Prostate gland (tissue), 2 donors: ENCODE measurements around the gene TRPM6. TPM values are rescaled to one million over a fixed set of nuclear protein-coding genes. Genes with fewer than 3 reads are reported as not detected.

Source experiments
- DNase-seq: peaks from one replicate; pipeline ENCODE4 v3.0.0-alpha.2; 2019; ENCODE audit warnings: low spot score
- H3K27ac ChIP-seq, 2 donors: fragments of 200-600 bp; sonication (generic); 2 replicates each; pipeline ENCODE4 v1.5.1; 2017 to 2019
- H3K27me3 ChIP-seq: fragments of 200-600 bp; sonication (generic); replicated peaks from 2 replicates; pipeline ENCODE4 v1.5.1; 2019; ENCODE audit not compliant: insufficient read depth
- H3K36me3 ChIP-seq, 2 donors: fragments of 200-600 bp; sonication (generic); 1 replicate in 1 of 2; 2 replicates in 1 of 2; pipeline versions ENCODE4 v1.5.1 to v1.8.1; 2017 to 2019
- H3K4me1 ChIP-seq: fragments of 200-600 bp; sonication (generic); replicated peaks from 2 replicates; pipeline ENCODE4 v1.5.1; 2019
- H3K4me3 ChIP-seq, 2 donors: fragments of 200-600 bp; sonication (generic); 2 replicates each; pipeline ENCODE4 v1.5.1; 2017 to 2019
- H3K9me3 ChIP-seq: fragments of 200-600 bp; sonication (generic); 2 replicates; pipeline ENCODE4 v1.5.1; 2017
- POLR2A ChIP-seq: fragments of 450-650 bp; IDR thresholded peaks from one replicate; pipeline ENCODE4 v1.6.1; 2016; ENCODE audit warnings: antibody characterized with exemption, mild to moderate bottlenecking
- POLR2AphosphoS5 ChIP-seq: sonication (generic); formaldehyde crosslinking; IDR thresholded peaks from one replicate; pipeline ENCODE4 v1.6.1; 2017; ENCODE audit warnings: antibody characterized with exemption
- WGBS: methylation state at CpG from one replicate; pipeline ENCODE4 v1.1.5; 2018; 5-methylcytosine and 5-hydroxymethylcytosine counted together
- intact Hi-C: fragments of 100-400 bp; cut with DNase I; formaldehyde crosslinking; loops from one replicate; pipeline ENCODE4 v1.14.2; 2022
- total RNA-seq, 2 donors: library from RNA; depleted of rRNA; stranded (reverse); fragments of >200 nt; gene quantifications; one replicate each; pipeline ENCODE4 v1.1.0, GENCODE V29; 2016
- TF ChIP-seq, protein P1 (sequence below), 4 experiments: fragments of 200-600 bp in 2 of 4; fragments of 450-650 bp in 2 of 4; sonication (generic) in 2 of 4; IDR thresholded peaks; 1 replicate in 3 of 4; 2 replicates in 1 of 4; pipeline ENCODE4 v1.5.1; 2016 to 2019; ENCODE audit warnings: antibody characterized with exemption in 4 of 4, mild to moderate bottlenecking in 2 of 4, moderate library complexity in 2 of 4

TRPM6 gene
- total RNA-seq, 2 donors from 2014 or later = 0.36 to 4.7 TPM

DNA sequence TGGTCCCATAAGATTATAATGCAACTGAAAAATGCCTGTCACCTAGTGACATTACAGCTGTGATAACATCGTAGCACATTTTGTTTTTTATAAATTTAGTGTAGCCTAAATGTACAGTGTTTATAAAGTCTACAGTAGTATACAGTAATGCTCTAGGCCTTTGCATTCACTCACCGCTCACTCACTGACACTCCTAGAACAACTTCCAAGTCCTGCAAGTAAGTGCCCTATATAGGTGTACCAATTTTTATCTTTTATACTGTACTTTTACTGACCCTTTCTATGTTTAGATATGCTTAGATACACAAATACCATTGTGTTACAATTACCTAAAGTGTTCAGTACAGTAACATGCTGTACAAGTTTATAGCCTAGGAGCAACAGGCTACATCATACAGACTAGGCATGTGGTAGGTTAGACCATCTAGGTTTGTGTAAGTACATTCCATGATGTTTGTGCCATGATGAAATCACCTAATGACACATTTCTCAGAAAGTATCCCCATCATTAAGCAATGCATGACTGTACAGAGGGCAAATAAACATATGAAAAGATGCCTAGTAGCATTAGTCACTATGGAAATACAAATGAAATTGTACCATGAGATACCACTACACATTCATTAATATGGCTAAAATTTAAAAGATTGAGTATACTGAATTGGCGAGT is 127.6 kb downstream of the TRPM6 start:
- Histone ChIP-seq H3K27ac (no peak overlapping the region), H3K4me3 (no peak overlapping the region), H3K27me3 (no peaks in the 10 kb centered on the region), H3K4me1 (no peaks in the 10 kb centered on the region), H3K36me3 (no peaks in the 10 kb centered on the region), H3K9me3 (no peaks in the 10 kb centered on the region)
- no peak for DNase-seq
- no peak for TF ChIP-seq POLR2A
- TF ChIP-seq, protein P1, sequence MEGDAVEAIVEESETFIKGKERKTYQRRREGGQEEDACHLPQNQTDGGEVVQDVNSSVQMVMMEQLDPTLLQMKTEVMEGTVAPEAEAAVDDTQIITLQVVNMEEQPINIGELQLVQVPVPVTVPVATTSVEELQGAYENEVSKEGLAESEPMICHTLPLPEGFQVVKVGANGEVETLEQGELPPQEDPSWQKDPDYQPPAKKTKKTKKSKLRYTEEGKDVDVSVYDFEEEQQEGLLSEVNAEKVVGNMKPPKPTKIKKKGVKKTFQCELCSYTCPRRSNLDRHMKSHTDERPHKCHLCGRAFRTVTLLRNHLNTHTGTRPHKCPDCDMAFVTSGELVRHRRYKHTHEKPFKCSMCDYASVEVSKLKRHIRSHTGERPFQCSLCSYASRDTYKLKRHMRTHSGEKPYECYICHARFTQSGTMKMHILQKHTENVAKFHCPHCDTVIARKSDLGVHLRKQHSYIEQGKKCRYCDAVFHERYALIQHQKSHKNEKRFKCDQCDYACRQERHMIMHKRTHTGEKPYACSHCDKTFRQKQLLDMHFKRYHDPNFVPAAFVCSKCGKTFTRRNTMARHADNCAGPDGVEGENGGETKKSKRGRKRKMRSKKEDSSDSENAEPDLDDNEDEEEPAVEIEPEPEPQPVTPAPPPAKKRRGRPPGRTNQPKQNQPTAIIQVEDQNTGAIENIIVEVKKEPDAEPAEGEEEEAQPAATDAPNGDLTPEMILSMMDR (IDR thresholded peaks at IDR 0.05) = no peak
- no peak for TF ChIP-seq POLR2AphosphoS5
- 92% methylated on average over 3 of the region's 3 CpGs for WGBS
- intact Hi-C loops = no loop called here

DNA sequence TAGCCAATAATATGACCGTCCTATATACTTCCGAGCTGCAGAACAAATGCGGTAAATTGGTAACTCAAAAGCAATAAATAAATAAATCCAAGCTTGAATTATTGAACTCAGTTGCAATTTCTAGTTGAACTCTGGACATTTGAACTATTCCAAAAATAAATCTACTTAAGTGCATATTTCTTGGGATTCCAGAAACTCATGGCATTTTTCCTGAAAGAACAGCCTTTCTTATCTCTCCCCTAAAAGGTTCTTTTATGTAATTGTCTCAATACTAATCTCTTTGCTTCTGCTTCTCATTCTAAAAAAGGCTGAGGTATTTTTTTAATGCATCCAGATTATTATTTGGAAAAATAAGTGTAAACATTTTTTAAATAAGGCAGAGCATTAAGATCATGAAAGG is 131.7 kb downstream of the TRPM6 start:
- Histone ChIP-seq H3K9me3 (no peaks in the 10 kb centered on the region), H3K4me1 (no peaks in the 10 kb centered on the region), H3K4me3 (no peak overlapping the region), H3K36me3 (no peaks in the 10 kb centered on the region), H3K27ac (no peak overlapping the region), H3K27me3 (no peaks in the 10 kb centered on the region)
- intact Hi-C loops = no loop called here
- WGBS = 95% methylated on average over 3 of the region's 3 CpGs
- no peak for DNase-seq
- TF ChIP-seq POLR2A (no peak), POLR2AphosphoS5 (no peak)
- TF ChIP-seq, protein P1 (IDR thresholded peaks at IDR 0.05) = no peak

DNA sequence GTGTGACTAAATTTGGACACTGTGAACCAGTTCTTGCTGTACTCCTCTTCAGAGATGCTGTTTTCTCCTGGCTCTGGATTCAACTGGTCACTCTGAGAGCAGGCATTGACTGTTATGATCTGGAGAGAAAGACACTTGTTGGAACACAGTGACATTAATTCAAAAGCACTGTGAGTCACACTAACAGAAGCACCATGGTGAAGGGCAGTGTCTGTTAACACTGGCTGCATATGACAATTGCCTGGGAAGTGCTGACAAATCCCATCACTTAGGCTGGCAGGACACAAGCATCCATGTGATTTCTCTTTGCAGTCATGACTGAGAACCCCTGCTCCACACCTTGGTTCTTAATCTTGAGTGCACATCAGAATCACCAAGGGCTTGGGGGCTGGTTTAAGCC is 132.4 kb downstream of the TRPM6 start:
- Histone ChIP-seq H3K36me3 (no peaks in the 10 kb centered on the region), H3K27me3 (no peaks in the 10 kb centered on the region), H3K4me1 (no peaks in the 10 kb centered on the region), H3K9me3 (no peaks in the 10 kb centered on the region), H3K27ac (no peak overlapping the region), H3K4me3 (no peak overlapping the region)
- no peak for DNase-seq
- TF ChIP-seq, protein P1 (IDR thresholded peaks at IDR 0.05) = no peak
- TF ChIP-seq POLR2A (no peak), POLR2AphosphoS5 (no peak)
- intact Hi-C loops = no loop called here

DNA sequence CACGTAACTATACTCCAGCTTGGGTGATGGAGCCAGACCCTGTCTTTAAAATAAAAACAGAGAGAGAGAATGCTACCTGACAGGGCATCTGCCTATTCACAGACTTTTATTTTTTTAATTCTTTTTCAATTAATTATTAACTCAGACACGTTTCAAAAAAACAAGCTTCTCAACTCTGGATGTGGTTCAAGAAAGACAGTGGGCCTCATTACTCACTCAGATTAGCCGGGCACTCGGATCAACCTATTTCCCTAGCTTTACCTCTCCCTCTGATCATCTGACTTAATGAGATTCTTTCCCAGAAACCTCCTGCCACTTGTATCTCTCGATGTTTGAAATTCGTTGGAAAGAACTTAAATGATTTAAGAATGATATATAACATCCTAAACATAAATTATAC is 134.1 kb downstream of the TRPM6 start:
- 71% methylated on average over 6 of the region's 6 CpGs for WGBS
- no peak for TF ChIP-seq POLR2AphosphoS5
- TF ChIP-seq, protein P1 (IDR thresholded peaks at IDR 0.05) = no peak
- no peak for TF ChIP-seq POLR2A

DNA sequence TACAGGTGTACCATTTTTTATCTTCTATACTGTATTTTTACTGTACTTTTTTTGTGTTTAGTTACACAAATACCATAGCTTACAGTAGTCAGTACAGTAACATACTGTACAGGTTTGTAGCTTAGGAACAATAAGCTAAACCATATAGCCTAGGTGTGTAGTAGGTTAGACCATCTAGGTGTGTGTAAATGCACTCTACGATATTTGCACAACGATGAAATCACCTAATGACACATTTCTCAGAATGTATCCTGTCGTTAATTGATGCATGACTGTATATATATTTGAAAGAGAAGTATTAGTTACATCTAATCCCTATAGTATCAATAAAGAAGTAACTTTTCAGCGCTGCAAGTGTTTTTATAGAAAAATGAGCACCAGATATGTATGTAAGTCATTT is 138.8 kb downstream of the TRPM6 start:
- H3K4me1 ChIP-seq = no peaks in the 10 kb centered on the region
- TF ChIP-seq, protein P1 (IDR thresholded peaks at IDR 0.05) = no peak
- TF ChIP-seq POLR2AphosphoS5 = no peak
- no peak for TF ChIP-seq POLR2A
- 86% methylated on average over 4 of the region's 4 CpGs for WGBS
- H3K36me3 ChIP-seq = no peaks in the 10 kb centered on the region
- no peaks in the 10 kb centered on the region for H3K9me3 ChIP-seq
- DNase-seq = no peak
- no peaks in the 10 kb centered on the region for H3K27me3 ChIP-seq
- H3K4me3 ChIP-seq = no peak overlapping the region
- intact Hi-C loops = no loop called here
- no peak overlapping the region for H3K27ac ChIP-seq

More for the DNA sequence above, 134.1 kb downstream of the TRPM6 start:
- Histone ChIP-seq H3K36me3 (no peaks in the 10 kb centered on the region), H3K4me1 (no peaks in the 10 kb centered on the region), H3K9me3 (no peaks in the 10 kb centered on the region), H3K27ac (no peak overlapping the region), H3K4me3 (no peak overlapping the region), H3K27me3 (no peaks in the 10 kb centered on the region)
- DNase-seq = no peak
- intact Hi-C loops = no loop called here
